Measurements from ENCODE around the gene HOXA1.

Gene HOXA1

GRCh38 chr7:27095897-27096767, at the start of gene HOXA1:
Gene HOXA1, minus strand, starts transcription at chr7:27096000. Its CDS starts 88 bp downstream, at chr7:27095912.
- in situ Hi-C loops (cut with MboI; ENCODE audit: low pct_unique_long_range_greater_than_20kb, low sequenced_read_pairs), result no loop called here
- peak; percentile 88 for DNase-seq

- in situ Hi-C loops (cut with MboI; ENCODE audit: low pct_unique_long_range_greater_than_20kb, low sequenced_read_pairs), result no loop called here
- no peak for DNase-seq
Observed at GRCh38 chr7:27145165-27145913, 49.5 kb upstream of the HOXA1 start.

- in situ Hi-C loops (cut with MboI; ENCODE audit: low pct_unique_long_range_greater_than_20kb, low sequenced_read_pairs), result no loop called here
Observed at GRCh38 chr7:27144781-27145164, 49.0 kb upstream of the HOXA1 start.

GRCh38 chr7:27143950-27144780, 48.4 kb upstream of the HOXA1 start:
- no peak for DNase-seq
- in situ Hi-C loops (cut with MboI; ENCODE audit: low pct_unique_long_range_greater_than_20kb, low sequenced_read_pairs), result no loop called here

More at GRCh38 chr7:27144781-27145164, 49.0 kb upstream of the HOXA1 start:
- DNase-seq, result no peak

- DNase-seq, result no peak
- in situ Hi-C loops (cut with MboI; ENCODE audit: low pct_unique_long_range_greater_than_20kb, low sequenced_read_pairs), result no loop called here
Observed at GRCh38 chr7:27143023-27143949, 47.5 kb upstream of the HOXA1 start, which contains the start of gene HOXA5. Gene HOXA5, minus strand, starts transcription at chr7:27143681. Its CDS starts 74 bp downstream, at chr7:27143607.

- DNase-seq, result no peak
- in situ Hi-C loops (cut with MboI; ENCODE audit: low pct_unique_long_range_greater_than_20kb, low sequenced_read_pairs), result no loop called here
Observed at GRCh38 chr7:27142580-27143022, 46.8 kb upstream of the HOXA1 start.

GRCh38 chr7:27141923-27142579, 46.3 kb upstream of the HOXA1 start:
- in situ Hi-C loops (cut with MboI; ENCODE audit: low pct_unique_long_range_greater_than_20kb, low sequenced_read_pairs), result no loop called here
- no peak for DNase-seq

- in situ Hi-C loops (cut with MboI; ENCODE audit: low pct_unique_long_range_greater_than_20kb, low sequenced_read_pairs), result no loop called here
Observed at GRCh38 chr7:27141137-27141922, 45.5 kb upstream of the HOXA1 start.

GRCh38 chr7:27140126-27140857, 44.5 kb upstream of the HOXA1 start:
- no peak for DNase-seq
- in situ Hi-C loops (cut with MboI; ENCODE audit: low pct_unique_long_range_greater_than_20kb, low sequenced_read_pairs), result no loop called here

More at GRCh38 chr7:27141137-27141922, 45.5 kb upstream of the HOXA1 start:
- no peak for DNase-seq

- in situ Hi-C loops (cut with MboI; ENCODE audit: low pct_unique_long_range_greater_than_20kb, low sequenced_read_pairs), result no loop called here
- no peak for DNase-seq
Observed at GRCh38 chr7:27139334-27140125, 43.7 kb upstream of the HOXA1 start.

GRCh38 chr7:27138985-27139333, 43.2 kb upstream of the HOXA1 start:
- in situ Hi-C loops (cut with MboI; ENCODE audit: low pct_unique_long_range_greater_than_20kb, low sequenced_read_pairs), result no loop called here

GRCh38 chr7:27138472-27138871, 42.7 kb upstream of the HOXA1 start:
- DNase-seq, result no peak
- in situ Hi-C loops (cut with MboI; ENCODE audit: low pct_unique_long_range_greater_than_20kb, low sequenced_read_pairs), result no loop called here

More at GRCh38 chr7:27138985-27139333, 43.2 kb upstream of the HOXA1 start:
- DNase-seq, result no peak

- in situ Hi-C loops (cut with MboI; ENCODE audit: low pct_unique_long_range_greater_than_20kb, low sequenced_read_pairs), result no loop called here
- DNase-seq, result no peak
Observed at GRCh38 chr7:27137640-27138315, 42.0 kb upstream of the HOXA1 start.

GRCh38 chr7:27134392-27134791, 38.6 kb upstream of the HOXA1 start:
- peak; percentile 24 for DNase-seq
- in situ Hi-C loops (cut with MboI; ENCODE audit: low pct_unique_long_range_greater_than_20kb, low sequenced_read_pairs), result no loop called here

Data from KBM-7 (cell line).